Bronchial epithelial cell (primary cell): ENCODE results near the gene ZBTB45. TPM values are rescaled to one million over a fixed set of nuclear protein-coding genes. Genes with fewer than 3 reads are reported as not detected.

ENCODE experiments used
- DNase-seq: peaks from one replicate; pipeline ENCODE4 v3.0.0-alpha.2; 2010; ENCODE audit warnings: low read depth
- FAIRE-seq: peaks from 2 replicates; lab custom pipeline; 2011; peaks lifted over from hg19 to GRCh38; lab: Jason Lieb, UNC
- H3K27me3 ChIP-seq: 2 replicates; pipeline ENCODE4 v1.5.1; 2011; ENCODE audit warnings: low read length; ENCODE audit not compliant: control insufficient read depth, insufficient read depth
- H3K36me3 ChIP-seq: 2 replicates; pipeline ENCODE4 v1.5.1; 2011; ENCODE audit warnings: low read length; ENCODE audit not compliant: control insufficient read depth, insufficient read depth
- H3K4me3 ChIP-seq: 2 replicates; pipeline ENCODE4 v1.5.1; 2011; ENCODE audit warnings: mild to moderate bottlenecking, low read depth, low read length, control low read depth
- total RNA-seq: library from RNA; depleted of rRNA; stranded (reverse); fragments of >200 nt; gene quantifications from 2 replicates; pipeline ENCODE4 v1.2.1, GENCODE V29; 2014
- TF ChIP-seq, protein P1 (sequence below): IDR thresholded peaks from 2 replicates; pipeline ENCODE4 v1.5.1; 2011; ENCODE audit warnings: mild to moderate bottlenecking, moderate library complexity, low read length, control low read depth, inconsistent platforms; ENCODE audit not compliant: insufficient read depth, severe bottlenecking

ZBTB45 gene
- total RNA-seq, 1 donor from 2014 or later, result 3.4 TPM

DNA sequence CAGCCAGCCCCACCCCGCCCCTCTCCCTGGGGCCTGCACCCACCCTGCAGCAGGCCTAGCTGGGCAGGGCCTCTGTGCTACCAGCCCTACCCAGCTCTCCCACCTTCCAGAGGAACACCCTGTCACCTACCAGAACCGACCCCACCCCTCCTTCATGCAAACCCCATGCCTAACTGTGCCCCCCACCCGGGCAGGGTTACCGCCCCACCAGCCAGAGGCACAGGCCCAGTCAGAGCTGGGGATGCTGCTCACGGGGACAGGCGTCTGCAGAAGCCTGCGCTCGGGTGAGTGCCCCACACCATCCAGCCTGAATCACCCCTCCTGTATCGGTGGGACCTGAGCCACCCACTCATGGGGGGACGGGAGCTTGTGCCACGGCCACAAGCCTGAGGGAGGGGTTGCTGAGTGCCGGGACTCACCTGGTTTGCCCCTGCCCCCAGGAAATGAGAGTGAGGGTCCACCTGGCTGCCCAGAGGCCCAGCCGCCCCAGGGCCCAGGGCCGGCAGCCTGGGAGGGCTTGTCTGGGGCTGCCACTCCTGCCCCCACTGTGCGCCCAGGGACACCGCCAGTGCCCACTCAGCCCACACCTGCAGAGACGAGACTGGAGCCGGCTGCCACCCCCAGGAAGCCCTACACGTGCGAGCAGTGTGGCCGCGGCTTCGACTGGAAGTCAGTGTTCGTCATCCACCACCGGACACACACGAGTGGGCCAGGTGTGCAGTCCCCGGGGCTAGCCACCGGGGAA, 39.7 kb downstream of the ZBTB45 start:
- DNase-seq, result no peak
- no peak for FAIRE-seq
- no peak overlapping the region for H3K4me3 ChIP-seq
- TF ChIP-seq, protein P1, sequence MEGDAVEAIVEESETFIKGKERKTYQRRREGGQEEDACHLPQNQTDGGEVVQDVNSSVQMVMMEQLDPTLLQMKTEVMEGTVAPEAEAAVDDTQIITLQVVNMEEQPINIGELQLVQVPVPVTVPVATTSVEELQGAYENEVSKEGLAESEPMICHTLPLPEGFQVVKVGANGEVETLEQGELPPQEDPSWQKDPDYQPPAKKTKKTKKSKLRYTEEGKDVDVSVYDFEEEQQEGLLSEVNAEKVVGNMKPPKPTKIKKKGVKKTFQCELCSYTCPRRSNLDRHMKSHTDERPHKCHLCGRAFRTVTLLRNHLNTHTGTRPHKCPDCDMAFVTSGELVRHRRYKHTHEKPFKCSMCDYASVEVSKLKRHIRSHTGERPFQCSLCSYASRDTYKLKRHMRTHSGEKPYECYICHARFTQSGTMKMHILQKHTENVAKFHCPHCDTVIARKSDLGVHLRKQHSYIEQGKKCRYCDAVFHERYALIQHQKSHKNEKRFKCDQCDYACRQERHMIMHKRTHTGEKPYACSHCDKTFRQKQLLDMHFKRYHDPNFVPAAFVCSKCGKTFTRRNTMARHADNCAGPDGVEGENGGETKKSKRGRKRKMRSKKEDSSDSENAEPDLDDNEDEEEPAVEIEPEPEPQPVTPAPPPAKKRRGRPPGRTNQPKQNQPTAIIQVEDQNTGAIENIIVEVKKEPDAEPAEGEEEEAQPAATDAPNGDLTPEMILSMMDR, result no peak
- H3K27me3 ChIP-seq, result no peaks in the 10 kb centered on the region
- peaks cover 1% of the 10 kb centered on the region for H3K36me3 ChIP-seq

DNA sequence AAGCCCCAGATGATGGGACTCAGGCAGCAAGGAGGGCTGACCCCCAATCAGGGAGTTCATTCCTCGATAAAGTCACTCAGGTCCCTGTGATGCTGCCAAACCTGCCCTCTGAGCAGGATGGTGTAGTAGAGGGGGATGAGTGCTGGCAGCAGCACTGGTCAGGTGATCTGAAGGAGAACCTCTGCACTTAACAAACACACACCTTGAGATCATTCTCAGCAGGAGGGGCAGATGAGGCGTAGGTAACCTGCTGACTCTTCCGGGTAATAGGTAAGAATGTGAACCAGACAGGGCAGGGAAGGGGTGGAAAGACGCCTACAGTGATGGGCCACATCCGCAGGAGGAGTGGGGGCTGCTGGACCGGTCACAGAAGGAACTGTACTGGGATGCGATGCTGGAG, 40.3 kb downstream of the ZBTB45 start:
- DNase-seq, result peak; percentile 4

DNA sequence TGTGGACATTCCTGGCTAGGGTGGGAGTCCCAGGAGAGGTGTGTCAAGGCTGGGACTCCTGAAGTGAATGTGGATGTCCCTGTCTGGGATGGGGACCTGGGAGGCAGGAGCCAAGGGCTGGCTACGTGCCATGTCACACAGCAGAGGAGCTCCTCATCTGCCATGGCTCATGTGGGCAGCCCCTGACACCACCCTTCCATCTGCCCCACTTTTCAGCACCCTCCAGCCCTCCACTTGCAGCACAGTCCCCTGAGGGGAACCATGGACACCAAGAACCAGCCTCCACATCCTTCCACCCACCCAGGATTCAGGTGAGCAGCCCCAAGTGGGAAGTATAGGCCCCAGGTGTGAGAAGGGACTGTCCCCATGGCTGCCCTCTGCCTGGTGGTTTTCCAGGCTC, 41.7 kb downstream of the ZBTB45 start:
- TF ChIP-seq, protein P1, result no peak
- Histone ChIP-seq H3K27me3 (no peaks in the 10 kb centered on the region), H3K36me3 (peaks cover 5% of the 10 kb centered on the region), H3K4me3 (no peak overlapping the region)
- no peak for FAIRE-seq
- no peak for DNase-seq

More for the DNA sequence above, 40.3 kb downstream of the ZBTB45 start:
- FAIRE-seq, result no peak
- H3K4me3 ChIP-seq, result no peak overlapping the region
- peaks cover 1% of the 10 kb centered on the region for H3K36me3 ChIP-seq
- TF ChIP-seq, protein P1, result no peak
- H3K27me3 ChIP-seq, result no peaks in the 10 kb centered on the region

DNA sequence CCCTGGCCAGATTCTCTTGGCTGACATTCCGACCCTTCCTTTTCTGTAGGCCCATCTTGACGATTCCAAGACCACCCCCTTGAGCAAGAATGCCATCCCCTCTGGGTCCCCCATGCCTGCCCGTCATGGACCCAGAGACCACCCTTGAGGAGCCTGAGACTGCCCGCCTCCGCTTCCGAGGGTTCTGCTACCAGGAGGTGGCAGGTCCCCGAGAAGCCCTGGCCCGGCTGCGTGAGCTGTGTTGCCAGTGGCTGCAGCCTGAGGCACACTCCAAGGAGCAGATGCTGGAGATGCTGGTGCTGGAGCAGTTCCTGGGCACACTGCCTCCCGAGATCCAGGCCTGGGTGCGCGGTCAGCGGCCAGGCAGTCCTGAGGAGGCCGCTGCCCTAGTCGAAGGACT, 42.5 kb downstream of the ZBTB45 start:
- peaks cover 12% of the 10 kb centered on the region for H3K36me3 ChIP-seq
- DNase-seq (no peak), FAIRE-seq (no peak)
- TF ChIP-seq, protein P1, result no peak
- no peaks in the 10 kb centered on the region for H3K27me3 ChIP-seq
- no peak overlapping the region for H3K4me3 ChIP-seq

DNA sequence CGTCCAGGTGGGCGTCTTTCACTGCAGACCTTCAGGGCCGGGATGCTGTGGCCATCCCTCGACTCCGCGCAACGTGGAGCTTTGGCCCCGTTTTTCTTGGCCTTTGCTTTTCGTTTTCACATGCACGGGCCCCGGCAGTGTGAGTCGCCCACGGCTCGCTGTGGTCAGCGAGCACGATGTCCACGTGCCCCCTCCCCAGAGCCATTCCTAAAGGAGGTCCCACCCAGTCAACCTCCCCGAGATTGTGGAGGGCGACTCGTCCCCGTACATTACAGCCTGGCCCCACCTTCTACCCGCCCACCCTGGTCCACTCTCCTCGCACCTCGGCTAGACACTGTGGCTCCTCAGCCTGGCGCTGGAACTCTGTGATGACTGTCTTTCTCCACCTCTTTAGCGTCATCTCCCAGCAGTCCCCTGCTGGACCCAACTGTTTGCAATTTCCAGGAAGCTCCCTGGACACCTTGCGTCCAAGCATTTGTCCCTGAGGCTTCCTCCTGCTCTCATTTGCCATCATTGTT, 43.1 kb downstream of the ZBTB45 start:
- Histone ChIP-seq H3K36me3 (peaks cover 12% of the 10 kb centered on the region), H3K4me3 (peak overlapping the region; percentile 68), H3K27me3 (no peaks in the 10 kb centered on the region)
- FAIRE-seq (no peak), DNase-seq (no peak)
- TF ChIP-seq, protein P1, result no peak
